B cell (primary cell): ENCODE results near the gene DLX3.

Experiments
- EZH2 ChIP-seq: IDR thresholded peaks from 2 replicates; pipeline ENCODE4 v1.6.1; 2012; ENCODE audit warnings: borderline replicate concordance, low read depth, mild to moderate bottlenecking, moderate library complexity, low read length; ENCODE audit not compliant: insufficient read depth, poor library complexity, severe bottlenecking
- TF ChIP-seq, protein P1 (sequence below): fragments of 200-600 bp; IDR thresholded peaks from one replicate; pipeline ENCODE4 v1.8.0; 2022; ENCODE audit warnings: antibody characterized with exemption, mild to moderate bottlenecking

DNA sequence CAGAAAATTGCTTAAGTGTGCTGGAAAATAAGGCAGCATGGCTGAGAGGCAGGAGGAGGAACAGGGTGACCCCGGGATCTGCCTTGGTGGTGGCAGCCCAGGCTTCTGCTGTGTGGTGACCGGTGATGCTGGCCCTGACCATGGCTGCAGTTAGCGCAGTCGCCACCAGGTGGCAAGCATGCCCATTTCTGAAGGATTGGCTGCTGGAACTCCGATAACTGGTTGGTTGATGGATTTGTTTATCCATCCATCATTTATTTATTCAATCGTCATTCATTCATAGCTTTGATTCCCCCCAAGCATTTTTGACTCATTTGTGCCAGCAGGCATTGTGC, 31.8 kb upstream of the DLX3 start:
- TF ChIP-seq, protein P1, sequence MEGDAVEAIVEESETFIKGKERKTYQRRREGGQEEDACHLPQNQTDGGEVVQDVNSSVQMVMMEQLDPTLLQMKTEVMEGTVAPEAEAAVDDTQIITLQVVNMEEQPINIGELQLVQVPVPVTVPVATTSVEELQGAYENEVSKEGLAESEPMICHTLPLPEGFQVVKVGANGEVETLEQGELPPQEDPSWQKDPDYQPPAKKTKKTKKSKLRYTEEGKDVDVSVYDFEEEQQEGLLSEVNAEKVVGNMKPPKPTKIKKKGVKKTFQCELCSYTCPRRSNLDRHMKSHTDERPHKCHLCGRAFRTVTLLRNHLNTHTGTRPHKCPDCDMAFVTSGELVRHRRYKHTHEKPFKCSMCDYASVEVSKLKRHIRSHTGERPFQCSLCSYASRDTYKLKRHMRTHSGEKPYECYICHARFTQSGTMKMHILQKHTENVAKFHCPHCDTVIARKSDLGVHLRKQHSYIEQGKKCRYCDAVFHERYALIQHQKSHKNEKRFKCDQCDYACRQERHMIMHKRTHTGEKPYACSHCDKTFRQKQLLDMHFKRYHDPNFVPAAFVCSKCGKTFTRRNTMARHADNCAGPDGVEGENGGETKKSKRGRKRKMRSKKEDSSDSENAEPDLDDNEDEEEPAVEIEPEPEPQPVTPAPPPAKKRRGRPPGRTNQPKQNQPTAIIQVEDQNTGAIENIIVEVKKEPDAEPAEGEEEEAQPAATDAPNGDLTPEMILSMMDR = peak; percentile 91
- TF ChIP-seq EZH2 = no peak
